Muscle layer of colon (tissue), 2 donors: Measurements from ENCODE around the gene HIPK3.
"Not testable (repeated sequence)": the region's sequence is repeated elsewhere in the genome, so short reads cannot be mapped to it uniquely, and the experiment has no call there.

Experiments used
- H3K27ac ChIP-seq: one replicate; pipeline ENCODE4 v1.7.0; 2013; ENCODE audit warnings: low read depth, mild to moderate bottlenecking, low read length, moderate library complexity
- H3K27me3 ChIP-seq, 2 donors: one replicate each; pipeline ENCODE4 v1.7.0; 2013; ENCODE audit warnings: low read length in 2 of 2, mild to moderate bottlenecking in 2 of 2; ENCODE audit not compliant: insufficient read depth in 2 of 2, control insufficient read depth in 1 of 2
- H3K36me3 ChIP-seq: one replicate; pipeline ENCODE4 v1.7.0; 2013; ENCODE audit warnings: mild to moderate bottlenecking, low read length; ENCODE audit not compliant: insufficient read depth
- H3K4me1 ChIP-seq: one replicate; pipeline ENCODE4 v1.7.0; 2013; ENCODE audit warnings: mild to moderate bottlenecking, low read length; ENCODE audit not compliant: insufficient read depth
- H3K4me3 ChIP-seq, 2 donors: one replicate each; pipeline ENCODE4 v1.7.0; 2013; ENCODE audit warnings: low read length in 2 of 2, low read depth in 1 of 2, mild to moderate bottlenecking in 1 of 2, moderate library complexity in 1 of 2
- H3K9ac ChIP-seq: one replicate; pipeline ENCODE4 v1.7.0; 2013; ENCODE audit warnings: low read length
- H3K9me3 ChIP-seq: one replicate; pipeline ENCODE4 v1.7.0; 2013; ENCODE audit warnings: mild to moderate bottlenecking, low read length
- donor health status: abdominal sarcoma.
- donor health status: Adenocarcinoma of cecum.

HIPK3 gene

DNA sequence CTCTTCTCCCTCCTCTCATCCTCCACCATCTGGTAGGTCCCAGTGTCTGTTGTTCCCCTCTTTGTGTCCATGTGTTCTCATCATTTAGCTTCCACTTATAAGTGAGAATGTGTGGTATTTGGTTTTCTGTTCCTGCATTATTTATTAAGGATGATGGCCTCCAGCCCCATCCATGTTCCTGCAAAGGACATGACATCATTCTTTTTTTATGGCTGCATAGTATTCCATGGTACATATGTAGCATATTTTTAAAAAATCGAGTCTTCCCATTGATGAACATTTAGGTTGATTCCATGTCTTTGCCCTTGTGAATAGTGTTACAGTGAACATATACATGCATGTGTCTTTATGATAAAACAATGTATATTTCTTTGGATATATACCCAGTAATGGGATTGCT is 4.2 kb downstream of the HIPK3 start:
- not testable (repeated sequence) for H3K27me3 ChIP-seq, H3K27ac ChIP-seq, H3K9me3 ChIP-seq, H3K36me3 ChIP-seq, H3K4me3 ChIP-seq, H3K9ac ChIP-seq
- H3K4me1 ChIP-seq, result peaks cover 53% of the 10 kb centered on the region

DNA sequence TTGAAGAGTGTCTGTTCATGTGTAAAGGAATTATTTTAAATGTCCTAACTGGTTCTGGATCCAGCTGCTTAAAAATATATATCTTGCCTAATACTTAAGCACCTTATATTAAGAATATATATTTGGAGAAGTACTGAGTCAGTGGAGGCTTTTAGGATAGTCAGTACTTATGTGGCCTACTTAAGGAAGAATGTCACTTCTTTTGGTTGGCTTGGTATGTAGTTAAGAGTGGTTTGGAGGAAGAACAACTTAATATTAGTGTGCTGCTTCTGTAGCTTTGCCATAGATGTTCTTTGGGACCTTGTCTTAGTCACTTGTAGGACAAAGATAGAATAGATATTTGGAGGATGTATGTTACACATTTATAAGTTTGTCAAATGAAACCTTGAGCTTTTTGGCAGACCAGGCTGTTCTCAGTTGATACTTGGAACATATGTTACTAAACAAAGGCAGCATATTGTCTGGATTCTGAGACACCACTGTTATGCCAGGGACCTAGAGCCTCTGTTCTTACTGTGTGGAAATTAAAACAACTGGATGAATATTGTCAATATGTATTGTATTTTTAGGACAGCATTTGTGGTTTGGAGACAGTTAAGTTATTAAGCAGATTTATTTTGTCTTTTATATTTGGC is 4.9 kb downstream of the HIPK3 start:
- no peak overlapping the region for H3K27ac ChIP-seq
- H3K36me3 ChIP-seq, result no peaks in the 10 kb centered on the region
- H3K9ac ChIP-seq, result no peak overlapping the region
- no peak overlapping the region for H3K4me3 ChIP-seq
- H3K27me3 ChIP-seq, result no peaks in the 10 kb centered on the region
- H3K4me1 ChIP-seq, result peaks cover 54% of the 10 kb centered on the region
- H3K9me3 ChIP-seq, result no peaks in the 10 kb centered on the region

DNA sequence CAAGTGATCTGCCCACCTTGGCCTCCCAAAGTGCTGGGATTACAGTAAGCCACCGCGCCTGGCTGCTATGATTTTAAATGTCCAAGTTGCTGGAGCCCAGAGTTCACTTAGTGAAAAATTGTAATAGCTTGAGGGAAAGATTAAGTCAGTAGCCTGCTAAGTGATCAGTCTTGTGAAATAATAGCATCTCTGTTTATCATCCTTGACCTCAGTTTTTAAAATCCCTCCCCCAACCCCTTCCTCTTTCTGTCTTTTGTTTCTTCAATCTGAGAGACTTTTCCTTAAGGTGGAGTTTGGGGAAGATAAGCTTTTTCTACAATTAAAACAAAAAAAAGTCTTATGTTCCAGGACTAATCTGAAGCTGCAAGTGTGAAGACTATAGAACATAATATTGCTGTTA is 6.4 kb downstream of the HIPK3 start:
- Histone ChIP-seq H3K9me3 (no peaks in the 10 kb centered on the region), H3K36me3 (no peaks in the 10 kb centered on the region), H3K4me1 (peaks cover 54% of the 10 kb centered on the region), H3K27me3 (no peaks in the 10 kb centered on the region), H3K4me3 (no peak overlapping the region), H3K27ac (no peak overlapping the region), H3K9ac (no peak overlapping the region)

DNA sequence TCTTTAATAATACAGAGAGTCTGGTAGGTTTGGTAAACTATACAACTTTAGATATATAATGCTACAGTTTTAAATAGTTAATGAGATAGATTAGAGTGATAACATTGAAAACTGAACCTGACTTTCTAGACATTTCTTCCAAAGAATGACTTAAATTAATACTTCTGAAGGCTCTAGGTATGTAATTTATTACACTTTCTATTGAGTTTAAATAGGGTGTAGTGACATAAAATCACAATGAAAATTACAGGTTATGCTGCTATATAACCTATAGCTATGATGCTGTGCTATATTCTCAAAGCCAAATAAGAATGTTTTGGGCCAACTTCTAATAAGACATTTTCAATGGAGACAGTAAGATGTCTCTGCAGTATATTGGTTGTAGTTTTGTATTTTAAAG is 7.7 kb downstream of the HIPK3 start:
- H3K4me3 ChIP-seq, result no peak overlapping the region
- H3K27me3 ChIP-seq, result no peaks in the 10 kb centered on the region
- no peak overlapping the region for H3K27ac ChIP-seq
- no peaks in the 10 kb centered on the region for H3K36me3 ChIP-seq
- peaks cover 58% of the 10 kb centered on the region for H3K4me1 ChIP-seq
- no peak overlapping the region for H3K9ac ChIP-seq
- H3K9me3 ChIP-seq, result no peaks in the 10 kb centered on the region

DNA sequence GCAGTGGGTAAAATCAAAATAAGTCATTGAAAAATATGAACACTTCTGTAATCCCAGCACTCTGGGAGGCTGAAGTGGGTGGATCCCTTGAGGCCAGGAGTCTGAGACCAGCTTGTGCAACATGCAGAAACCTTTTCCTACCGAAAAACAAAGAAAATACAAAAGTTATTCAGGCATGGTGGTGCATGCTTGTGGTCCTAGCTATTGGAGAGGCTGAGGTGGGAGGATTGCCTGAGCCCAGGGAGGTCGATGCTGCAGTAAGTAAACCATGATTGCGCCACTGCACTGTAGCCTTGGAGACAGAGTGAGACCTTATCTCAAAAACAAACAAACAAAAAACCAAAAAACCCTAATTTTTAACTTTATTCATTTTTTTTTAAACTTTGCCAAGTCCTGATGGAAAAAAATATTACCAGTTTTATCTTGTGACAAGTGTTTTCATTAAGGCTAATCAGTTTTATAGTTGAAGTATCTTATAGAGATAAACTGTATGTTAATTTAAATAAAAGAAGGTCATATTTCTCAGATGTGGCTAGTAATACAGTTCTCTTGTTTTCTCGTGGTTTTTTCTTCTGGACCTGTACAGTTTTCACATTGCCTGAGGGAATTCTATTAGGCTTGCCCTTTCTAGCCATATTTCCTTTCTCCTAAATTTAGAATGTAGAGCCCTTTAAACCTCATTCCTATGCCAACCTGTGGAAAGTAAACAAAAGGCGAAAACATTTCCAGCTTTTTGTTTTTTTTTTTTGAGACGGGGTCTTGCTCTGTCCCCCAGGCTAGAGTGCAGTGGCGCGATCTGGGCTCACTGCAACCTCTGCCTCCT is 9.4 kb downstream of the HIPK3 start:
- H3K27ac ChIP-seq, result no peak overlapping the region
- H3K9me3 ChIP-seq, result no peaks in the 10 kb centered on the region
- no peaks in the 10 kb centered on the region for H3K27me3 ChIP-seq
- H3K4me1 ChIP-seq, result peaks cover 50% of the 10 kb centered on the region
- H3K9ac ChIP-seq, result no peak overlapping the region
- H3K4me3 ChIP-seq, result no peak overlapping the region
- H3K36me3 ChIP-seq, result no peaks in the 10 kb centered on the region

DNA sequence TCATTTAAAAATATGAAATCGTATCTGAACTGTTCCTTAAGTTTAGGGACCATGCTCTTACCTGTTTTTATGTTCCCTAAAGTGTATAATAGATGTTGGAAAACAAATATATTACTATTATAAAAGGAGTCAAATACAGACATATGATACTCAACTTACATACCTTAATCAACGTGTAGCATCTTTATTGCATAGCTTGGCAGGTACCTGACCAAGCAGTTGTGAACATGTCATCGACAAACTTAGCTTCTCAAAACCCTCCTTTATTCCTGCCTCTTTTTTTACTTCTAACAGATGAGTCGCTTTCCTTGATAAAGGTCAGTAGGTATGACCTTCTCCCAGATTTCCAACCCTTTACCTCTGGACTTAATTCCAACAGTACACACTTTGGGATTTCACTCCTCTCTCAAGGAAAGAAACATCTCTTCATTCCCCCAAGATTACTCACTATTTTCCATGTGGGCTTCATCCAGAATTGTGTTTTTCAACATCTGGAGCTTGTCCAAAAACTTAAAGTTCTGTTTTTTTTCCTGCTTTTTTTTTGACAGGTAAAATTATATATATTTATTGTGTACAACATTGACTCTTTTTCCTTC is 11.9 kb downstream of the HIPK3 start:
- Histone ChIP-seq H3K9me3 (no peaks in the 10 kb centered on the region), H3K9ac (no peak overlapping the region), H3K36me3 (no peaks in the 10 kb centered on the region), H3K4me1 (peaks cover 33% of the 10 kb centered on the region), H3K4me3 (no peak overlapping the region), H3K27ac (no peak overlapping the region), H3K27me3 (no peaks in the 10 kb centered on the region)

DNA sequence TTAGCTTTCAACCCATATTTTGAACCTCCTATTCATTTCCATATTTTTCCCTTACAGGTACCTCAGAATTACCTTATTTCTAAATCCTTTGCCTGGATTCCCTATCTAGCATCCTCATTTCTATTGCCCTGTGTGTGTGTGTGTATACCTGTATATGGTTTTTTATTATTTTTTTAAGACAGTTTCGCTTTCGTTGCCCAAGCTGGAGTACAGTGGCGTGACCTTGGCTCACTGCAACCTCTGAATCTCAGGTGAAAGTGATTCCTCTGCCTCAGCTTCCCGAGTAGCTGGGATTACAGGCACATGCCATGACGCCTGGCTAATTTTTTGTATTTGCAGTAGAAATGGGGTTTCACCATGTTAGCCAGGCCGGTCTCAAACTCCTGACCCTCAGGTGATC is 12.6 kb downstream of the HIPK3 start:
- no peaks in the 10 kb centered on the region for H3K36me3 ChIP-seq
- H3K4me3 ChIP-seq, result no peak overlapping the region
- no peak overlapping the region for H3K9ac ChIP-seq
- no peaks in the 10 kb centered on the region for H3K9me3 ChIP-seq
- H3K4me1 ChIP-seq, result peaks cover 32% of the 10 kb centered on the region
- no peaks in the 10 kb centered on the region for H3K27me3 ChIP-seq
- H3K27ac ChIP-seq, result no peak overlapping the region

DNA sequence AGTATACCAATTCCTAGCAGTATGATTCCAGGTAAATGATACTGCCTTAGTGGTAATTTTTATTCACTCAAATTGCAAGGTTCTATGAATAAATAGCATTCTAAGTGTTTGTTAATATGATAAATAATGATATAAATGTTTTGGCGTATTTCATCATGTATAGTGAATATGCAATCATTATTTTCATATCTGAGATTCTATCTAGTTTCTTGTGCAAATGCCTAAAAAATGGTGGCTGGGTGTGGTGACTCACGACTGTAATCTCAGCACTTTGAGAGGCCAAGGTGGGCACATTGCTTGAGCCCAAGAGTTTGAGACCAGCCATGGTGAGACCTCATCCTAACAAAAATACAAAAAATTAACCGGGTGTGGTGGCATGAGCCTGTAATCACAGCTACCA is 13.9 kb downstream of the HIPK3 start:
- no peaks in the 10 kb centered on the region for H3K36me3 ChIP-seq
- peaks cover 35% of the 10 kb centered on the region for H3K4me1 ChIP-seq
- H3K9me3 ChIP-seq, result no peaks in the 10 kb centered on the region
- no peak overlapping the region for H3K27ac ChIP-seq
- H3K27me3 ChIP-seq, result no peaks in the 10 kb centered on the region
- H3K9ac ChIP-seq, result no peak overlapping the region
- no peak overlapping the region for H3K4me3 ChIP-seq

DNA sequence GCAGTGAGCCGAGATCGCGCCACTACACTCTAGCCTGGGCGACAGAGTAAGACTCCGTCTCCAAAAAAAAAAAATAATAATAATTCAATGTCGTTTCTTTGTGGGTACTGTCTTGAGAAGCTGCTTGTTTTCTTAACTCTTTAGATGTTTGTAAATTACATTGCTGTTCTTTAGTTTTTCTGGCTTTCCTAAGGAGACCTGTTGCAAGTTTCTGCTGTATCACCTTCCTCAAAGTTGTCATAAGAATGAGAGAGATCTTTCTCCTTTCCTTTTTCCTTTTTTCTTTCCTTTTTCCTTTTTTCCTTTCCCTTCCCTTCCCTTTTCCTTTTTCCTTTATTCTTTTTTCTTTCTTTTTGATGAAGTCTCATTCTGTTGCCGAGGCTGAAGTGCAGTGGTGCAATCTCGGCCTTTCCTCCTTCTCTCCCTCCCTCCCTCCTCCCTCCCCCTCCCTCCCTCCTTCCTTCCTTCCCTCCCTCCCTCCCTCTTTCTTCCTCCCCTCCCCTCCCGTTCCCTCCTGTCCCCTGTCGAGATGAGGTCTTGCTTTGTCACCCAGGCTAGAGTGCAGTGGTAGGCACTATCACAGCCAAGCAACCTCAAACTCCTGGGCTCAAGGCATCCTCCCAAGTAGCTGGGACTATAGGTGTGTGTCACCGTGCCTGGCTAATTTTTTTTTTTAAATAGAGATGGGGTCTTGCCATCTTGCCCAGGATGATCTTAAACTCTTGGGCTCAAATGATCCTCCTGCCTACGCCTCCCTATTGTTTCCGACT is 15.3 kb downstream of the HIPK3 start:
- Histone ChIP-seq H3K27me3 (no peaks in the 10 kb centered on the region), H3K4me1 (peaks cover 31% of the 10 kb centered on the region), H3K36me3 (no peaks in the 10 kb centered on the region), H3K27ac (no peak overlapping the region), H3K9ac (no peak overlapping the region), H3K4me3 (no peak overlapping the region), H3K9me3 (no peaks in the 10 kb centered on the region)

DNA sequence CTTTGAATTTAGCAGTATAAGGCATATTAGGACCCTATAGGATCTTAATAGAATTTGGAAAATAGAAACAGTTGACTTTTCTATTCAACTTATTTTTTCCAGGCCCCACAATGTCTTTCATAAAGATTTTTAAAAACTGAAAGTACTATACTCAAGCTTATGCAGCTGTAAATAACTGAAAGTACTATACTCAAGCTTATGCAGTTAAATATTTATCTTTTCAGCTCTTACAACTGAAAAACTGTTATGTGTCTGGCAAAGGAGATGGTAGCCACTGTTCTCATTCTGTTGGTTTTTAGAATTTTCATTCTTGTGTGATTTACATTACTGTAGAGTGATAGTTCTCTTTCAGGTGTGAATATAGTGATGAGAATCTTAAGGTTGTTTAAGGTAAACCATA is 16.5 kb downstream of the HIPK3 start:
- Histone ChIP-seq H3K4me1 (peaks cover 38% of the 10 kb centered on the region), H3K4me3 (no peak overlapping the region), H3K9me3 (no peaks in the 10 kb centered on the region), H3K27me3 (no peaks in the 10 kb centered on the region), H3K36me3 (no peaks in the 10 kb centered on the region), H3K27ac (no peak overlapping the region), H3K9ac (no peak overlapping the region)

DNA sequence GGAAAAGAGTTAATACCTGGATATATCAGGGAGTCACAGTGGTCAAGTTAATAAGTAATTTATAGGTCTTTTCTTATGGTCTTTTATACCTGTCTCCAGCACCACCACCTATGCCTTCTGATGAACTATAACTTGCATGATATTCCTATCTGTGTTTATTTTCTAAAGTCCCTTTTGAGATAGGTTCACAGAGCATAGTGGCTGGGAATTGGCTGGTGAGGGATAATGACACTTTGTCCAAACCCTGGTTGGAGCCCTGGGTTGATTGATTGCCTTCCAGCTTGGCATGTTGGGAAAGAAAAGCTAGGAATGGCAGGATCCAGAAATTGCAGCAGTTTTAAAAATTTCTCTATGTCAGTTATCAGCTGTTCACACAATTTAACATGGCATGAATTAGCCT is 23.2 kb downstream of the HIPK3 start:
- no peak overlapping the region for H3K9ac ChIP-seq
- no peaks in the 10 kb centered on the region for H3K27me3 ChIP-seq
- no peaks in the 10 kb centered on the region for H3K36me3 ChIP-seq
- peaks cover 17% of the 10 kb centered on the region for H3K4me1 ChIP-seq
- no peak overlapping the region for H3K4me3 ChIP-seq
- no peaks in the 10 kb centered on the region for H3K9me3 ChIP-seq
- H3K27ac ChIP-seq, result no peak overlapping the region
